ENCODE results near the gene KCNK6.
"Not testable (repeated sequence)": the region's sequence is repeated elsewhere in the genome, so short reads cannot be mapped to it uniquely, and the experiment has no call there.

Gene KCNK6

DNA sequence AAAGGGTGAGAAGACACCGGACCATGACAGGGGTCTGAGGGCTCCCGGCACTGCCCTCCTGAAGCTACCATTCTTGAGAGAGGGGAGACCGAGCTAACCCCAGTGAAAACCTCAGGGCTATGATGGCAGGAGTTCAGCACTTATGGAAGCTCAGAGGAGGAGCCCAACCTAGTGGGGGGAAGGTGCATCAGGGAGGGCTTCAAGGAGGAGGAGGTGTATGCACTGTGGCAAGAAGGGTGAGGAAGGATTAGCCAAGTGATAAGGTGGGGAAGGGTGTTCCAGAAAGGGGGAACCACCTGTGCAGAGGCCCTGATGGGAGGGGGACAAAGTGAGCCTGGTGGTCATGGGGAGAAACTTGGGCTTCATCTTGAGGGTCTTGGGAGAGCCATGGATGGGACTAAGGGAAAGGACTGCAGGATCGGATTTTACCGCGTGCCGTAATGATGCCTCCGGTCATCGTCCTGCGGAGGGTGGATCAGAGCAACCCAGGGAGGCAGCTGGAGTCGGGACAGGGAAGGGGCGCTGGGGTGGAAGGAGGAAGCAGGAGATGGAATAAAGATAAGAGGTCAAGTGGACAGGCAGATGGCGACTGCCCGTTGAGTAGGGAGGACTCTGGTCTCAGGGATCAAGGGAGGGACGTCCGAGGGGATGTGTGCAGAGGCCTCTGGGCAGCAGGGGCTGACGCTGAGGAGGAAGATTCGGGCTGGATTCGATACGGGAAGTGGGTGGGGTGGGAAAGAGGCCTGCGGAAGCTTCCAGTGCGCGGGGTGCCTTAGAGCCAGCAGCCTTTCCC is 41.4 kb downstream of the KCNK6 start:
- DNase-seq (ENCODE audit: extremely low read depth in 1 of 2, low read depth in 1 of 2) = no peak

DNA sequence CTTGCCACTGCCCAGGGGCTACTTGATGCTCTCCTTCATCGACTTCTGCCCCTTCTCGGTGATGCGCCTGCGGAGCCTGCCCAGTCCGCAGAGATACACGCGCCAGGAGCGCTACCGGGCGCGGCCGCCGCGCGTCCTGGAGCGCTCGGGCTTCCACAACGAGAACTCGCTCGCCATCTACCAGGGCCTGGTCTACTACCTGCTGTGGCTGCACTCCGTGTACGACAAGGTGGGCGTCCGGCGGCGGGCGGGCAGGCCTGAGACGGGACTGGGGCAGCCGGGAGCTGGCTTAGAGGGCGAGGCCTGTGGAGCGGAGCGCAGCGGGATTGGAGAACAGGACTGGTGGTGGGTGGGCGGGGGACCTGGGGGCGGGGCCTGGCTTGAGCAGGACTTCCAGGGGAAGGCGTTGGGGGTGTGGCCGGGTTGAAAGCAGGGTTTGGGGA is 42.0 kb downstream of the KCNK6 start:
- DNase-seq (ENCODE audit: extremely low read depth in 1 of 2, low read depth in 1 of 2) = peak in 1 of 2 donors; percentile 37

DNA sequence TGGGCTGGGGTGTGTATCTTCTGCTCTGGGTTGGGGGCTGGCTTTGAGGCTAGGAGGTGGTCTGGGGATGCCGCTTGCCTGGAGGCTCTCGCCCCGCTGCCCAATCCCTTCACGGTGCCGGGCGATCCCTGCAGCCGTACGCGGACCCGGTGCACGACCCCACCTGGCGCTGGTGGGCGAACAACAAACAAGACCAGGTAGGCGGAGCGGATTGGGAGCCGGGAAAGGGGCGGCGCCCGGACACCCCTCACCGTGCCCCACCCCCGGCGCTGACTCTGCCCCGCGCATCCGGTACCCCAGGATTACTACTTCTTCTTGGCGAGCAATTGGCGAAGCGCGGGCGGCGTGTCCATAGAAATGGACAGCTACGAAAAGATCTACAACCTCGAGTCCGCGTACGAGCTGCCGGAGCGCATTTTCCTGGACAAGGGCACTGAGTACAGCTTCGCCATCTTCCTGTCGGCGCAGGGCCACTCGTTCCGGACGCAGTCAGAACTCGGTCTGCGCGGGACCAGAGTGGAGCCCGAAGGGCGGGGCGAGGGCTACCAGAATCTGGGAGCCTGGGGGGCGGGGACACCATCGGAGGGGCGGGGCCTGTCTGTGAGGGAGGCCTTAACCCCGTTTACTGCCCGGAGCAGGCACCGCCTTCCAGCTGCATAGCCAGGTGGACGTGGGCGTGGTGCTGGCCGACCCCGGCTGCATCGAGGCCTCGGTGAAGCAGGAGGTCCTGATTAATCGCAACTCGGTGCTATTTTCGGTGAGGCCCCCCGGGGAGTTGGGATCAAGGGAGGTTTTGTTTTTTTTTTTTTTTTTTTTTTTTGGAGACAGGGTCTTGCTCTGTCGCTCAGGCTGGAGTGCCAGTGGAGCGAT is 42.7 kb downstream of the KCNK6 start:
- peak in 1 of 2 donors; percentile 50 for DNase-seq (ENCODE audit: extremely low read depth in 1 of 2, low read depth in 1 of 2)

DNA sequence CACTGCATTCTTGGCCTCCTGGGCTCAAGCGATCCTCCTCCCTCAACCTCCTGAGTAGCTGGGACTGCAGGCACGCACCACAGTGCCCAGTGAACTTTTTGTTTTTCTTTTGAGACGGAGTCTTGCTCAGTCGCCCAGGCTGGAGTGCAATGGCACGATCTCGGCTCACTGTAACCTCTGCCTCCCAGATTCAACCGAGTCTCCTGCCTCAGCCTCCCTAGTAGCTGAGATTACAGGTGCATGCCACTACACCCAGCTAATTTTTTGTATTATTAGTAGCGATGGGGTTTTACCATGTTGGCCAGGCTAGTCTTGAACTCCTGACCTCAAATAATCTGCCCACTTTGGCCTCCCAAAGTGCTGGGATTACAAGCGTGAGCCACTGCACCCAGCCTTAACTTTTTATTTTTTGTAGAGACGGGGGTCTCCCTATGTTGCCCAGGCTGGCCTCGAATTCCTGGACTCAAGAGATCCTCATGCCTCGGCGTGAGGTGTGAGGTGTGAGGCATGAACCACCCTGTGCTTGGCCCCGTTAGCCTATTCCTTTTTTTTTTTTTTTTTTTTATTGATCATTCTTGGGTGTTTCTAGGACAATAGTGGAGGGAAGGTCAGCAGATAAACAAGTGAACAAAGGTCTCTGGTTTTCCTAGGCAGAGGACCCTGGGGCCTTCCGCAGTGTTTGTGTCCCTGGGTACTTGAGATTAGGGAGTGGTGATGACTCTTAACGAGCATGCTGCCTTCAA is 43.5 kb downstream of the KCNK6 start:
- not testable (repeated sequence) for DNase-seq (ENCODE audit: extremely low read depth in 1 of 2, low read depth in 1 of 2)

DNA sequence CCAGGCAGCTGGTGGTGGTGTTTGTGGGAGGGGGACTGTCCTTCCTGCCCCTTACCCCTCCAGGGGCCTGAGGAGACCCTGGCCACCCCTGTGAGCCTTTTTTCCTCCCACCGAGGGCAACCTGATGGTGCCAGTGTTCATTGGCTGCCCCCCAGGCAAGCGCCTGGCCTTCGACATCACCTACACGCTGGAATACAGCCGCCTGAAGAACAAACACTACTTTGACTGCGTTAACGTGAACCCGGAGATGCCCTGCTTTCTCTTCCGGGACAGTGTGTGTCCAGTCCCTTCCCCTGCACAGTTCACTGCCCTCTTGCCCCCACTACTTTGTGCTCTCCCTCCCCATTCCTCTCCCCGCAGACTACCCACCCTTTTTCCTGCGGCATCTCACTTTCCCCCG is 47.4 kb downstream of the KCNK6 start:
- DNase-seq (ENCODE audit: extremely low read depth in 1 of 2, low read depth in 1 of 2) = no peak

DNA sequence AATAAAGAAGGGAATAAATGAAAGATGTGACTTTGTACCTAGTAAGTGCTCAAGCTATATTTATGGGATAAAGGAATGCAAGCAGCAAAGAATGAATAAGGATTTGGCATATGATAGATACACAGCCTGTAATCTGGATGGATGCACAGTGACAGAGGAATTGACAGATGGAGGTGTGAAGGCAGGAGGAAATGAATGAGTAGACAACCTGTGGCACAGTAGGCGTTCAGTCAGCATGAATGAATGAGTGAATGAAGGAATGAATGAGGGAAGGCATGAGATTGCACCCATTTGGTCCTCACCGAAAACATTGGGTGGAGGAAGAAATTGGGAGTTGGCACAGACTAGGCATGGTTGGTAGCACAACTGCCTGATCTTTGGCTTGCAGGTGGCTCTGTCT is 49.9 kb downstream of the KCNK6 start:
- no peak for DNase-seq (ENCODE audit: extremely low read depth in 1 of 2, low read depth in 1 of 2)

DNA sequence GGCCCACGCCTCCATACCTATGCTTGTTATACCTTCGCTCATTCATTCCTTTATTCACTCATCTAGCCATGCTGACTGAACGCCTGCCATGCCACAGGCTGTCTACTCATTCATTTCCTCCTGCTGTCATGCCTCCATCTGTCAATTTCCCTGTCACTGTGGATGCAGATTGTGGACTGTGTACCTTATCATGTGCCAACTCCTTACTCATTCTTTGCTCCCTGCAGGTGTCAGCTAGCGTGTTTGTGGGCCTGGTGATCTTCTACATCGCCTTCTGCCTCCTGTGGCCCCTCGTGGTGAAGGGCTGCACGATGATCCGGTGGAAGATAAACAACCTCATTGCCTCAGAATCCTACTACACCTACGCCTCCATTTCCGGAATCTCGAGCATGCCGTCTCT is 50.7 kb downstream of the KCNK6 start:
- DNase-seq (ENCODE audit: extremely low read depth in 1 of 2, low read depth in 1 of 2) = no peak

DNA sequence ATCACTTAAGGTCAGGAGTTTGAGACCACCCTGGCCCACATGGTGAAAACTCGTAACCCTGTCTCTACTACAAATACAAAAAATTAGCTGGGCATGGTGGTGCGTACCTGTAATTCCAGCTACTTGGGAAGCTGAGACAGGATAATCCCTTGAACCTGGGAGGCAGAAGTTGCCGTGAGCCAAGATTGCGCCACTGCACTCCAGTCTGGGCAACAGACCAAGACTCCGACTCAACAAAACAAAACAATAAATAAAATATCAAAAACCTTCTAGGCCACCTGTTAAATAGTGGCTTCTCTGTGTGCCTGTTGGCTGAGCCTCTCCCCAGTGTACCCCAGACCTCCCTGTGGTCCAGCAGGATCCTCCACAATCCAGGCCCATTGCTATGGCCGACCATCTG is 51.4 kb downstream of the KCNK6 start:
- no peak for DNase-seq (ENCODE audit: extremely low read depth in 1 of 2, low read depth in 1 of 2)

DNA sequence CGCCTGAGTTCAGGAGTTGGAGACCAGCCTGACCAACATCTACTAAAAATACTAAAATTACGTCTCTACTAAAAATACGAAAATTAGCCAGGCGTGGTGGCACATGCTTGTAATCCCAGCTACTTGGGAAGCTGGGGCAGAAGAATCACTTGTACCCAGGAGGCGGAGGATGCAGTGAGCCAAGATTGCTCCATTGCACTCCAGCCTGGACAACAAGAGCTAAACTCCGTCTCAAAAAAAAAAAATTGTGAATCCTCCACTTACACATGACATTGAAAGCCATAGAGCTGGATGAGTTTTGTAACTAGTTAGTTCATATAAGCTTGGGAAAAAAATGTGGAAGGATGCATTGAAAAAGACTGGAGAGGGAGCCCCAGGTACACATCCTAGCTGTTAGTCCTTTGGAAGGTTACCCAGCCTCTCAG is 54.3 kb downstream of the KCNK6 start:
- DNase-seq (ENCODE audit: extremely low read depth in 1 of 2, low read depth in 1 of 2) = no peak

DNA sequence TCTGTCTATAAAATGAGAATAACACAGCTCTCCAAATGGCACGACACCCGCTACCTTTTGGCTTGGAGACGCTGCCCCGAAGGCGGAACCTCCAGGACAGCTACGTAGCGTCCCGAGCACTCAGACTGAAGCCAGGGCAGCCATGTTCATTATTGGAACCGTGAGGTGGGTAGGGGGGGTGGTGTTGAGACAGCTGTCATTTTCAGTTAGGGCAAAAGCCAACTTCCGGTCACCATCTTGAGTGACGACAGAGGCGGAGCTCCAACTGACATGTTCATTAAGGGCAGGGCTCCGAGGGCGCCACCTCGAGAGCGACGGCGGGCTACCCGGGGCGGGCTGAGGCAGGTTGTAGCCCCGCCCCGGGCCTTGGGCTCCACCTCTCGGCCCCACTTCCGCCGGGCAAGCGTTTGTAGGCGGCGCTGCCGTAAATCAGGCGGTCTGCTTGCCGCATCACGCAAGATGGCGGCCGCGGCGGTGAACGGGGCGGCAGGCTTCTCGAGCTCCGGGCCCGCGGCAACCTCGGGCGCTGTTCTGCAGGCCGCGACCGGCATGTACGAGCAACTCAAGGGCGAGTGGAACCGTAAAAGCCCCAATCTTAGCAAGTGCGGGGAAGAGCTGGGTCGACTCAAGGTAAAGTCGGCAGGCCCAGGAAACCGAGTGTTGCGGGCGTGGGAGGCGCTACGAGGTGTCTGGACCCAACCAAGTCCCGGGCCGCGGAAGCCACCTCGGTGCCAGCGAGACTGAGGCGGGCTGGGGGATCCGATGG is 54.9 kb downstream of the KCNK6 start, which contains the start of gene PSMD8:
Gene PSMD8, plus strand, starts transcription at position 240 of the 766 bp plus-strand sequence. Its CDS starts 31 bp downstream, at position 271.
- peak; percentile 94 to 97 for DNase-seq (ENCODE audit: extremely low read depth in 1 of 2, low read depth in 1 of 2)

DNA sequence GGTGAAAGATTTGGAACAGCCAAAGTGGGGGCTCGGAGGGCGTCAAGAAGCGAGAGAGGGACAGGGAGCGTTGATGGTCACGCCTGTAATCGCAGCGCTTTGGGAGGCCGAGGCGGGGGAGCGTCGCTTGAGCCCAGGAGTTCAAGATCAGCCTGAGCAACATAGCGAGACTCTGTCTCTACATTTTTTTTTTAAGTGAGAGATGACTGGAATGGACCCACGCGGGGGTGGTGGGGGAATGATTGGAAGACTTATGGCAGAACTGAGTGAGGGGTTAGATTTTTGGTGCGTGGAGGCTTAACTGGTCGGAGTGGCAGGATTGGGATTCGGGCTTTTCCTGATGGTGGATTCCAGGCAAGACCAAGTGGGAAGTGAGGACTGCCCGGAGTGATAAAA is 55.5 kb downstream of the KCNK6 start:
- no peak for DNase-seq (ENCODE audit: extremely low read depth in 1 of 2, low read depth in 1 of 2)

DNA sequence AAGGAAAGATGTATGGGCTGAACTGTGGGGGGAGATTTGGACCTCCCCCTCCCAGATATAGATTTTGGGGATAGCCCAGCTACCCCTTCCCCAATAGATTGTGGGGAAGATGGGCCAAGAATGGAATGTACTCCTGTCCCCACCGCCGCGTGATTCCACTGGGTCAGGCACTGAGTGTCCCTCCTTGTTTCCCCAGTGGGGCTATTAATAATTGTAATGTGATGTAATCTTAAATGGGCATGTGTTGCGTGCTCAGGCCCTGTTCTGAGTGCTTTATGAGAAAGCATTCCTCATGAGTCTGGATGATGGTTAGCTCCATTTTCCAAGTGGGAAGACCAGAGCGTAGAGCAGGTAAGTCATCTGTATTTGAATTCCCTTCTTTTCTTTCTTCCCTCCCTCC is 56.1 kb downstream of the KCNK6 start:
- DNase-seq (ENCODE audit: extremely low read depth in 1 of 2, low read depth in 1 of 2) = no peak

DNA sequence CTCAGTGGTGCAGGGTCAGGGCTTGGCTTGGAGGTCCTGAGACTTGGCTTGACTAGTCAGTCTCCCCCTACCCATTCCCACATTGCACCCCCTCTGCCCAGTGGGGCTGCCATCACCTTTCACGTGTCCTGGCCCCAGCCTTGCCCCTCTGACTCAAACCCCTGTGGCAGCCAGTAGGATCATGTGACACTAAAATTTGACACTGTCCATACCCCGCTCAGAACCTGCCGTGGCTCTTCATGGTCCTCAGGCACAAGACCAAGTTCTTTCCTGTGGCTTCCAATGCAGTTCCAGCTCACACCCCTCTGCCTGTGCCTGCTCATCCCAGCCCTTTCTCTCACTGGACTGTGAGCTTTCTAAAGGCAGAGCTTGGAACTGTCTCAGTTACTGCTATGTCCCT is 56.9 kb downstream of the KCNK6 start:
- no peak for DNase-seq (ENCODE audit: extremely low read depth in 1 of 2, low read depth in 1 of 2)

DNA sequence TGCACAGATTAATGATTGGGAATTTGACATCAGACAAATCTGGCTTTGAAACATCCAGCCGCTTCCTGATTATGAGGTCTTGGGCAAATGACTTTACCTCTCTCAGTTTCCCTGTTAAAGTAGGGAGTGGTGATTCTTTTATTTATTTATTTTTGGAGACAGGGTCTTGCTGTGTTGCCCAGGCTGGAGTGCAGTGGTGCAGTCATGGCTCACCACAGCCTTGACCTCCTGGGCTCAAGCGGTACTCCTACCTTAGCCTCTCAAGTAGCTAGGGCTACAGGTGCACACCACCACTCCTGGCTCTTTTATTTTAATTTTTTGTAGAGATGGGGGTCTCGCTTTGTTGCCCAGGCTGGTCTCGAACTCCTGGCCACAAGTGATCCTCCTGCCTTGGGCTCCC is 57.4 kb downstream of the KCNK6 start:
- DNase-seq (ENCODE audit: extremely low read depth in 1 of 2, low read depth in 1 of 2) = no peak

DNA sequence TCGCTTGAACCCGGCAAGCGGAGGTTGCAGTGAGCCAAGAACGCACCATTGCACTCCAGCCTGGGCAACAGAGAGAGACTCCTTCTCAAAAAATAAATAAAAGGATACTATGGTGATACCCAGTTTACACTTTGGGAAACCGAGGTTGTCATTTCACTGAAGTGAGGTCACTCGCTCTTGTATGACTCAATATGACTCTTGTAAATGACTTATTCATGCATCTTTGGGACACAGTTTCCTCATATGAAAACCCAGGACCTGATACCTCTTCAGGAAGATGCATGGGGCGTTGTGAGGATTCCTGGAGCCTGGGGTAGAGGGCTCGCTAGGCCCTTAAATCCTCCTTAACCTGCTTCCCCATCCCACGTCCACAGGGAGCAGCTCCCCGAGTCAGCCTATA is 59.2 kb downstream of the KCNK6 start:
- DNase-seq (ENCODE audit: extremely low read depth in 1 of 2, low read depth in 1 of 2) = no peak

DNA sequence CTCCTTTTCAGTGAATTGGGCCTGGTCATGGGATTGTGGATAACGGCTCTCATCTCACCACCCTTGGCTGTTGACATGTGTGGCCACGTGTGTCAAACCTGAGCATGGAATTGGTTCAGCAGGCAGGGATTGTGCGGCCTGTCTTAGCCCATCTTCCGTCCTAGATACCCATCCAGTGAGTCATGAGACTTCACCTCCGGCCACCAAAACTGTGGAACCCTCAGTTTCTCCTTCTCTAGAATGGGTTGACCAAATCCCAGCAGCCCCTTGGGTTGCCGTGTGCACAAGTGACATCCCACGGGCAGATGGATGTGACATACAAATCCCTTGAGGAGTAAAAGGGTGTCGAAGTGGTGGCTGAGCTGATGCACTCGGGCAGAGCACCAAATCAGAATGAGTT is 61.5 kb downstream of the KCNK6 start:
- DNase-seq (ENCODE audit: extremely low read depth in 1 of 2, low read depth in 1 of 2) = no peak
